Activated T-cell treated with anti-CD3 and anti-CD28 coated beads, Interleukin-2, amount 50 U/mL, for 4 hours (primary cell): Measurements from ENCODE around the gene BICD2. TPM values are rescaled to one million over a fixed set of nuclear protein-coding genes. Genes with fewer than 3 reads are reported as not detected.

ENCODE experiments used
- ATAC-seq, 2 donors: fragments of 200-7000 bp; cut with Tn5 transposase; one replicate each; pipeline ENCODE4 v1.10.0; 2021
- DNase-seq: peaks from one replicate; pipeline ENCODE4 v3.0.0-alpha.2; 2020
- H3K27me3 Mint-ChIP-seq: one replicate; pipeline ENCODE4 v1.8.0; 2021; ENCODE audit warnings: low read depth, mixed read lengths
- H3K36me3 Mint-ChIP-seq: one replicate; pipeline ENCODE4 v1.8.0; 2022; ENCODE audit warnings: mixed read lengths; ENCODE audit not compliant: insufficient read depth
- H3K4me1 Mint-ChIP-seq: one replicate; pipeline ENCODE4 v1.8.0; 2021; ENCODE audit warnings: low read depth, mixed read lengths
- H3K4me3 Mint-ChIP-seq: one replicate; pipeline ENCODE4 v1.8.0; 2021; ENCODE audit warnings: mild to moderate bottlenecking, moderate library complexity, mixed read lengths
- H3K9me3 Mint-ChIP-seq: one replicate; pipeline ENCODE4 v1.8.0; 2021; ENCODE audit warnings: mixed read lengths
- total RNA-seq, 3 donors: library from RNA; stranded (reverse); gene quantifications; one replicate each; pipeline ENCODE4 v1.2.1, GENCODE V29; 2021

The BICD2 gene
- total RNA-seq, 3 donors from 2014 or later: 29.3 to 32.3 (median 30.1) TPM

GRCh38 chr9:92763721-92764380 lies 782 bp downstream of the BICD2 start:
- no peak for DNase-seq
- Mint-ChIP-seq H3K4me3 (peak overlapping the region; percentile 95), H3K9me3 (no peaks in the 10 kb centered on the region), H3K36me3 (no peaks in the 10 kb centered on the region), H3K4me1 (peaks cover 44% of the 10 kb centered on the region), H3K27me3 (peaks cover 2% of the 10 kb centered on the region)
- ATAC-seq: no peak

GRCh38 chr9:92762781-92763708 lies 1.6 kb downstream of the BICD2 start:
- no peak for ATAC-seq
- peak overlapping the region; percentile 95 for H3K4me3 Mint-ChIP-seq
- DNase-seq: no peak
- no peaks in the 10 kb centered on the region for H3K27me3 Mint-ChIP-seq
- H3K9me3 Mint-ChIP-seq: no peaks in the 10 kb centered on the region
- no peaks in the 10 kb centered on the region for H3K36me3 Mint-ChIP-seq
- peaks cover 44% of the 10 kb centered on the region for H3K4me1 Mint-ChIP-seq

GRCh38 chr9:92762196-92762595 lies 2.4 kb downstream of the BICD2 start:
- Mint-ChIP-seq H3K27me3 (no peaks in the 10 kb centered on the region), H3K9me3 (no peaks in the 10 kb centered on the region), H3K36me3 (no peaks in the 10 kb centered on the region), H3K4me3 (peak overlapping the region; percentile 95), H3K4me1 (peaks cover 44% of the 10 kb centered on the region)
- ATAC-seq: no peak
- no peak for DNase-seq

- Mint-ChIP-seq H3K9me3 (no peaks in the 10 kb centered on the region), H3K36me3 (no peaks in the 10 kb centered on the region), H3K4me1 (peaks cover 44% of the 10 kb centered on the region), H3K4me3 (peak overlapping the region; percentile 95), H3K27me3 (no peaks in the 10 kb centered on the region)
- ATAC-seq (no peak), DNase-seq (no peak)
These were observed 2.9 kb downstream of the BICD2 start for GRCh38 chr9:92761686-92762085.

GRCh38 chr9:92760494-92760893 lies 4.1 kb downstream of the BICD2 start:
- Mint-ChIP-seq H3K36me3 (peaks cover 1% of the 10 kb centered on the region), H3K4me3 (no peak overlapping the region), H3K27me3 (no peaks in the 10 kb centered on the region), H3K4me1 (peaks cover 36% of the 10 kb centered on the region), H3K9me3 (peaks cover 2% of the 10 kb centered on the region)
- no peak for DNase-seq
- no peak for ATAC-seq

- no peak for DNase-seq
- H3K36me3 Mint-ChIP-seq: peaks cover 5% of the 10 kb centered on the region
- H3K4me1 Mint-ChIP-seq: peaks cover 36% of the 10 kb centered on the region
- ATAC-seq: no peak
- H3K9me3 Mint-ChIP-seq: peaks cover 4% of the 10 kb centered on the region
- no peak overlapping the region for H3K4me3 Mint-ChIP-seq
- no peaks in the 10 kb centered on the region for H3K27me3 Mint-ChIP-seq
These were observed 4.6 kb downstream of the BICD2 start for GRCh38 chr9:92760070-92760469.

GRCh38 chr9:92759446-92759845 lies 5.2 kb downstream of the BICD2 start:
- DNase-seq (no peak), ATAC-seq (no peak)
- H3K4me3 Mint-ChIP-seq: no peak overlapping the region
- peaks cover 4% of the 10 kb centered on the region for H3K9me3 Mint-ChIP-seq
- H3K36me3 Mint-ChIP-seq: peaks cover 8% of the 10 kb centered on the region
- peaks cover 38% of the 10 kb centered on the region for H3K4me1 Mint-ChIP-seq
- no peaks in the 10 kb centered on the region for H3K27me3 Mint-ChIP-seq

GRCh38 chr9:92756792-92757191 lies 7.8 kb downstream of the BICD2 start:
- H3K4me1 Mint-ChIP-seq: peaks cover 33% of the 10 kb centered on the region
- ATAC-seq (no peak), DNase-seq (no peak)
- peaks cover 8% of the 10 kb centered on the region for H3K36me3 Mint-ChIP-seq
- H3K9me3 Mint-ChIP-seq: peaks cover 4% of the 10 kb centered on the region
- no peaks in the 10 kb centered on the region for H3K27me3 Mint-ChIP-seq
- H3K4me3 Mint-ChIP-seq: no peak overlapping the region

- H3K4me1 Mint-ChIP-seq: peaks cover 32% of the 10 kb centered on the region
- ATAC-seq (no peak), DNase-seq (no peak)
- H3K36me3 Mint-ChIP-seq: peaks cover 8% of the 10 kb centered on the region
- no peak overlapping the region for H3K4me3 Mint-ChIP-seq
- H3K27me3 Mint-ChIP-seq: no peaks in the 10 kb centered on the region
- H3K9me3 Mint-ChIP-seq: peaks cover 4% of the 10 kb centered on the region
These were observed 10.4 kb downstream of the BICD2 start for GRCh38 chr9:92754091-92754745.

GRCh38 chr9:92752812-92753404 lies 11.7 kb downstream of the BICD2 start:
- Mint-ChIP-seq H3K4me1 (peaks cover 36% of the 10 kb centered on the region), H3K36me3 (peaks cover 11% of the 10 kb centered on the region), H3K4me3 (no peak overlapping the region), H3K9me3 (peaks cover 4% of the 10 kb centered on the region), H3K27me3 (no peaks in the 10 kb centered on the region)
- ATAC-seq: no peak
- no peak for DNase-seq

- Mint-ChIP-seq H3K4me1 (peaks cover 61% of the 10 kb centered on the region), H3K4me3 (no peak overlapping the region), H3K9me3 (no peaks in the 10 kb centered on the region), H3K36me3 (peaks cover 6% of the 10 kb centered on the region), H3K27me3 (no peaks in the 10 kb centered on the region)
- ATAC-seq (no peak), DNase-seq (no peak)
These were observed 14.7 kb downstream of the BICD2 start for GRCh38 chr9:92749934-92750315.

GRCh38 chr9:92749071-92749933 lies 15.3 kb downstream of the BICD2 start:
- no peaks in the 10 kb centered on the region for H3K27me3 Mint-ChIP-seq
- H3K36me3 Mint-ChIP-seq: peaks cover 3% of the 10 kb centered on the region
- peaks cover 60% of the 10 kb centered on the region for H3K4me1 Mint-ChIP-seq
- H3K4me3 Mint-ChIP-seq: no peak overlapping the region
- DNase-seq (no peak), ATAC-seq (no peak)
- H3K9me3 Mint-ChIP-seq: no peaks in the 10 kb centered on the region

GRCh38 chr9:92748233-92748497 lies 16.5 kb downstream of the BICD2 start:
- H3K4me3 Mint-ChIP-seq: no peak overlapping the region
- DNase-seq (no peak), ATAC-seq (no peak)
- no peaks in the 10 kb centered on the region for H3K9me3 Mint-ChIP-seq
- H3K36me3 Mint-ChIP-seq: peaks cover 3% of the 10 kb centered on the region
- H3K27me3 Mint-ChIP-seq: no peaks in the 10 kb centered on the region
- peaks cover 68% of the 10 kb centered on the region for H3K4me1 Mint-ChIP-seq
